PC-3 (cell line): ENCODE measurements around the gene FAM110A. TPM values are rescaled to one million over a fixed set of nuclear protein-coding genes. Genes with fewer than 3 reads are reported as not detected.
A peak's percentile ranks its signal among the peaks of the same experiment; 100 is the strongest.

ENCODE experiments used
- ATAC-seq: fragments of 200-7000 bp; cut with Tn5 transposase; 2 replicates; pipeline ENCODE4 v1.9.1; 2020; ENCODE audit warnings: mild to moderate bottlenecking, moderate library complexity
- BruUV-seq: library from RNA; stranded (reverse); fragments of 400-500 nt; replicated peaks from 2 replicates; lab custom pipeline; 2021; lab: Mats Ljungman, UMichigan
- CTCF ChIA-PET: fragments of 300-600 bp; sonication (Branson Sonifier 250); formaldehyde crosslinking; loops from one replicate; lab custom pipeline; 2022; ENCODE audit warnings: antibody characterized with exemption; lab: Charles Lee
- POLR2A ChIA-PET: fragments of 300-600 bp; sonication (Branson Sonifier 250); formaldehyde crosslinking; loops from one replicate; lab custom pipeline; 2022; ENCODE audit warnings: antibody characterized with exemption; ENCODE audit not compliant: unreplicated experiment; lab: Charles Lee
- DNase-seq: peaks from one replicate; pipeline ENCODE4 v3.0.0-alpha.2; 2015
- H2AFZ ChIP-seq: fragments of 300-600 bp; sonication (generic); 2 replicates; pipeline ENCODE4 v1.6.0; 2016; ENCODE audit warnings: antibody characterized with exemption, low read length
- H3F3A ChIP-seq: fragments of 300-600 bp; sonication (generic); one replicate; pipeline ENCODE4 v1.6.0; 2017; ENCODE audit warnings: antibody characterized with exemption, low read length, control low read depth, mild to moderate bottlenecking; ENCODE audit not compliant: unreplicated experiment
- H3K27ac ChIP-seq: fragments of 300-600 bp; sonication (generic); 2 replicates; pipeline ENCODE4 v1.5.1; 2016; ENCODE audit warnings: mild to moderate bottlenecking, low read length
- H3K27me3 ChIP-seq: fragments of 300-600 bp; sonication (generic); 2 replicates; pipeline ENCODE4 v1.6.1; 2016; ENCODE audit warnings: low read length, mixed read lengths
- H3K36me3 ChIP-seq: fragments of 300-600 bp; sonication (generic); 2 replicates; pipeline ENCODE4 v1.6.1; 2016; ENCODE audit warnings: low read depth, mixed run types, low read length, mixed read lengths
- H3K4me1 ChIP-seq: fragments of 300-600 bp; sonication (generic); 2 replicates; pipeline ENCODE4 v1.5.1; 2016; ENCODE audit warnings: low read length; ENCODE audit not compliant: insufficient read depth
- H3K4me2 ChIP-seq: fragments of 300-600 bp; sonication (generic); 2 replicates; pipeline ENCODE4 v1.6.0; 2016; ENCODE audit warnings: low read length
- H3K4me3 ChIP-seq: fragments of 300-600 bp; sonication (generic); 2 replicates; pipeline ENCODE4 v1.5.1; 2016; ENCODE audit warnings: mild to moderate bottlenecking, low read length, mixed read lengths
- H3K79me2 ChIP-seq: fragments of 300-600 bp; sonication (generic); 2 replicates; pipeline ENCODE4 v1.6.1; 2017; ENCODE audit warnings: low read length, mixed read lengths
- H3K9ac ChIP-seq: fragments of 300-600 bp; sonication (generic); 2 replicates; pipeline ENCODE4 v1.6.0; 2016; ENCODE audit warnings: mild to moderate bottlenecking, low read length
- H3K9me2 ChIP-seq: fragments of 300-600 bp; sonication (generic); replicated peaks from 2 replicates; pipeline ENCODE4 v1.6.1; 2016; ENCODE audit warnings: mixed run types, low read length, mixed read lengths
- H3K9me3 ChIP-seq: fragments of 300-600 bp; sonication (generic); 2 replicates; pipeline ENCODE4 v1.6.1; 2016; ENCODE audit warnings: low read length, mixed read lengths
- H4K20me1 ChIP-seq: fragments of 300-600 bp; sonication (generic); 2 replicates; pipeline ENCODE4 v1.6.1; 2016; ENCODE audit warnings: low read length, mixed read lengths
- EZH2 ChIP-seq: fragments of 300-600 bp; sonication (generic); IDR thresholded peaks from one replicate; pipeline ENCODE4 v1.6.1; 2017; ENCODE audit warnings: antibody characterized with exemption, mild to moderate bottlenecking, low read length; ENCODE audit not compliant: unreplicated experiment
- EZH2phosphoT487 ChIP-seq: fragments of 300-600 bp; sonication (generic); IDR thresholded peaks from 2 replicates; pipeline ENCODE4 v1.6.1; 2018; ENCODE audit warnings: mild to moderate bottlenecking, antibody characterized with exemption, low read length, borderline replicate concordance
- intact Hi-C: fragments of 100-400 bp; cut with micrococcal nuclease; formaldehyde crosslinking; loops from 2 replicates; pipeline ENCODE4 v1.9.0; 2023
- total RNA-seq: library from RNA; depleted of rRNA; stranded (reverse); fragments of >200 nt; gene quantifications from 2 replicates; pipeline ENCODE4 v1.2.3, GENCODE V29; 2014
- TF ChIP-seq, protein P1 (sequence below): fragments of 300-600 bp; sonication (generic); conservative IDR thresholded peaks from 2 replicates; pipeline ENCODE4 v1.5.1; 2017; ENCODE audit warnings: antibody characterized with exemption, low read depth, mild to moderate bottlenecking, low read length

Gene FAM110A
- total RNA-seq, 1 experiment from 2014 or later, result 28.4 TPM

DNA sequence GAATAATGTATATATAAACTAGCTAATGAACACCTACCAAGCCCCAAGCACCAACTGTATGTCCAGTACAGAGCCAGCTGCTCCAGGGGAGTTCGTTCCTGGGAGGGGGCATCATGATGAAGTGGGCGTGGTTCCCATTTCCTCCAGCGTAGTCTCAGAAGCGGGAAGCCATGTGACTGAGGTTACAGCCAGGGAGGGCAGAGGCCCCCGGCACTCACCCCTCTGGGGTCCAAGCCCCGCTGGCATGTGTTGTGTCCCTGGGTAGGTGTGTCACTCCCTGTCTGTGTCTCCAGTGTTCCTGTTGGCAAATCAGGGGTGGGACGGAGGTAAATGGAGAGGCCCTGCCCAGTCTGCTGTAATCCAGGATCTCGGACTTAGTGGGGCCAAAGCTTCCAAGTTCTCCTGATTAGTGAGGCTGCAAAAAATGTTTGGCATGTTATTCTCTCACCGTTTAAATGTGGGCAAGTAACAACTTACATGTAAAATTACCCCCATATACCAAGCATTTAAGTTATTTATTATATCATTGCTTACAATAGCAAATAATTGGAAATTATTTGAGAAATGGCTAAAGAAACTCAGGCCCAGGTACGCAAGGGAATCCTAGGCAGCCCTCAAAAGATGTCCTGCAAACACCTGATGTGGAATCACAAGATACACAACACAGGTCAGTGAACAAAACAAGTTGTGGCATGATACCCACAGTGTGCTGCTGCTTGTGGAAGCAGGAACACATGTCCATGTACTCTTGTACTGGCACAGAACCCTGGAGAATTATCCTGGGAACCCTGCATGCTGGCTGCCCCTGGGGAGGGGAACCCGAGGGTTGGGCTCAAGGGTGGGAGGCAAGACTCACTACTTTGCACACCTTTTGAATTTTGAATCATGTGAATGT lies 22.2 kb downstream of the FAM110A start:
- Histone ChIP-seq H3K27me3 (no peaks in the 10 kb centered on the region), H3K4me2 (peak overlapping the region; percentile 81), H4K20me1 (no peaks in the 10 kb centered on the region), H3K4me3 (peak overlapping the region; percentile 51), H3K9me3 (no peaks in the 10 kb centered on the region), H3K79me2 (no peaks in the 10 kb centered on the region), H3K4me1 (peaks cover 36% of the 10 kb centered on the region), H3K9ac (peak overlapping the region; percentile 42), H3F3A (no peaks in the 10 kb centered on the region), H3K27ac (peak overlapping the region; percentile 68), H3K9me2 (no peaks in the 10 kb centered on the region), H2AFZ (peak overlapping the region; percentile 62; the same call in 1 of the 2 replicates), H3K36me3 (no peaks in the 10 kb centered on the region)
- ChIA-PET POLR2A (no interaction called here), CTCF (interaction anchor here (0.5 to 0.6 kb wide), 3 partner anchors 17 to 631 kb away, joined by 3 to 8 read pairs (median 3); no protein-coding TSS in a partner anchor)
- BruUV-seq, result no TSS peak
- DNase-seq (peak; percentile 11), ATAC-seq (peak; percentile 4)
- no peak for TF ChIP-seq EZH2
- no peak for TF ChIP-seq EZH2phosphoT487
- TF ChIP-seq, protein P1, sequence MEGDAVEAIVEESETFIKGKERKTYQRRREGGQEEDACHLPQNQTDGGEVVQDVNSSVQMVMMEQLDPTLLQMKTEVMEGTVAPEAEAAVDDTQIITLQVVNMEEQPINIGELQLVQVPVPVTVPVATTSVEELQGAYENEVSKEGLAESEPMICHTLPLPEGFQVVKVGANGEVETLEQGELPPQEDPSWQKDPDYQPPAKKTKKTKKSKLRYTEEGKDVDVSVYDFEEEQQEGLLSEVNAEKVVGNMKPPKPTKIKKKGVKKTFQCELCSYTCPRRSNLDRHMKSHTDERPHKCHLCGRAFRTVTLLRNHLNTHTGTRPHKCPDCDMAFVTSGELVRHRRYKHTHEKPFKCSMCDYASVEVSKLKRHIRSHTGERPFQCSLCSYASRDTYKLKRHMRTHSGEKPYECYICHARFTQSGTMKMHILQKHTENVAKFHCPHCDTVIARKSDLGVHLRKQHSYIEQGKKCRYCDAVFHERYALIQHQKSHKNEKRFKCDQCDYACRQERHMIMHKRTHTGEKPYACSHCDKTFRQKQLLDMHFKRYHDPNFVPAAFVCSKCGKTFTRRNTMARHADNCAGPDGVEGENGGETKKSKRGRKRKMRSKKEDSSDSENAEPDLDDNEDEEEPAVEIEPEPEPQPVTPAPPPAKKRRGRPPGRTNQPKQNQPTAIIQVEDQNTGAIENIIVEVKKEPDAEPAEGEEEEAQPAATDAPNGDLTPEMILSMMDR, result no peak
- intact Hi-C loops, result loop anchor here (1.0 to 5.0 kb wide), 2 partner anchors 22 to 38 kb away; partner anchors contain the start of gene FAM110A

DNA sequence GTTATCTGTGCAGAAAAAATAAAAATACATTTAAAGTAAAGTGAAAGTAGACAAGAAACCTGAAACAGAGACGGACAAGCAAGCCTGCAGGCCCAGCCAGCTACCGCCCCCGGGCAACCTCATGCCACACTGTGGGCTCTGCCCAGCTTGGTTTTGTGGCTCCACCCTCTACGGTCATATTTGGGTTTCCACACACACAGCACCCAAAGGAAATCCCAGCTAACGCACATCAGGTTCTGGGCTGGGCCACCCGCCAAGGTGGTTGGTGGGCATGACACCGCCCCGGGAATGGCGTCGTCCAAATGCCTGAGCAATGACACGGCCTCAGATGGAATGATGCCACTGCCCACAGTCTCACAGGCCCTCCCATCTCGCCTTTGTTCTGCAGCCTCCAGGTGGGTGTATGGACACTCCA lies 22.9 kb downstream of the FAM110A start:
- H4K20me1 ChIP-seq, result no peaks in the 10 kb centered on the region
- peak overlapping the region; percentile 42 for H3K9ac ChIP-seq
- ChIA-PET CTCF (interaction anchor here (0.5 to 0.8 kb wide), 3 partner anchors 18 to 187 kb away, joined by 3 to 5 read pairs (median 3); no protein-coding TSS in a partner anchor), POLR2A (no interaction called here)
- H3K36me3 ChIP-seq, result no peaks in the 10 kb centered on the region
- intact Hi-C loops, result loop anchor here (1.0 to 5.0 kb wide), 2 partner anchors 23 to 39 kb away; partner anchors contain the start of gene FAM110A
- BruUV-seq, result no TSS peak
- no peaks in the 10 kb centered on the region for H3K27me3 ChIP-seq
- H3K4me2 ChIP-seq, result peak overlapping the region; percentile 81
- DNase-seq (peak; percentile 99), ATAC-seq (peak; percentile 96)
- H3K4me1 ChIP-seq, result peaks cover 38% of the 10 kb centered on the region
- peak overlapping the region; percentile 51 for H3K4me3 ChIP-seq
- H3K79me2 ChIP-seq, result no peaks in the 10 kb centered on the region
- H3K27ac ChIP-seq, result peak overlapping the region; percentile 68
- no peaks in the 10 kb centered on the region for H3F3A ChIP-seq
- TF ChIP-seq, protein P1, result no peak
- TF ChIP-seq EZH2 (no peak), EZH2phosphoT487 (no peak)
- H3K9me2 ChIP-seq, result no peaks in the 10 kb centered on the region
- H3K9me3 ChIP-seq, result no peaks in the 10 kb centered on the region
- peak overlapping the region; percentile 62; the same call in 1 of the 2 replicates for H2AFZ ChIP-seq
